CD4-positive, alpha-beta T cell (primary cell): ENCODE measurements around the gene SOHLH2. TPM values are rescaled to one million over a fixed set of nuclear protein-coding genes. Genes with fewer than 3 reads are reported as not detected.

Source experiments
- ATAC-seq: fragments of 200-7000 bp; cut with Tn5 transposase; one replicate; pipeline ENCODE4 v1.10.0; 2022; ENCODE audit warnings: mild to moderate bottlenecking; ENCODE audit not compliant: poor library complexity
- CTCF ChIA-PET: fragments of 350-600 bp; sonication (Branson Sonifier 250); formaldehyde crosslinking; loops from one replicate; lab custom pipeline; 2021; ENCODE audit warnings: antibody characterized with exemption, inconsistent platforms; lab: Charles Lee
- POLR2A ChIA-PET: fragments of 350-600 bp; sonication (Branson Sonifier 250); formaldehyde crosslinking; loops from one replicate; lab custom pipeline; 2021; ENCODE audit warnings: antibody characterized with exemption, inconsistent platforms; lab: Charles Lee
- DNase-seq, 14 experiments: peaks; one replicate each; pipeline ENCODE4 v3.0.0-alpha.2; 2013 to 2020; ENCODE audit warnings: mixed read lengths in 2 of 14
- H3K27ac ChIP-seq, 2 donors: one replicate each; pipeline versions ENCODE4 v1.5.1 to v1.7.0; 2013; ENCODE audit warnings: low read length in 2 of 2, low read depth in 1 of 2, mild to moderate bottlenecking in 1 of 2
- H3K27me3 ChIP-seq, 2 experiments: 1 replicate in 1 of 2; 2 replicates in 1 of 2; pipeline versions ENCODE4 v1.6.1 to v1.7.0; 2013; ENCODE audit warnings: low read length in 2 of 2, control low read depth in 1 of 2, mild to moderate bottlenecking in 1 of 2, moderate library complexity in 1 of 2; ENCODE audit not compliant: insufficient read depth in 2 of 2, control insufficient read depth in 1 of 2
- H3K36me3 ChIP-seq: one replicate; pipeline ENCODE4 v1.6.1; 2013; ENCODE audit warnings: low read length, control low read depth; ENCODE audit not compliant: insufficient read depth
- H3K4me1 ChIP-seq: one replicate; pipeline ENCODE4 v1.6.1; 2013; ENCODE audit warnings: low read length, control low read depth; ENCODE audit not compliant: insufficient read depth
- H3K4me3 ChIP-seq: one replicate; pipeline ENCODE4 v1.5.1; 2013; ENCODE audit warnings: mild to moderate bottlenecking, low read length, moderate library complexity
- H3K9me3 ChIP-seq, 2 experiments: 1 replicate in 1 of 2; 2 replicates in 1 of 2; pipeline versions ENCODE4 v1.6.1 to v1.7.0; 2013; ENCODE audit warnings: low read length in 2 of 2, mild to moderate bottlenecking in 2 of 2, control low read depth in 1 of 2, moderate library complexity in 1 of 2; ENCODE audit not compliant: control insufficient read depth in 1 of 2, insufficient read depth in 1 of 2
- H3K27ac Mint-ChIP-seq: one replicate; pipeline ENCODE4 v1.8.0; 2020; ENCODE audit warnings: mixed read lengths
- H3K27me3 Mint-ChIP-seq: one replicate; pipeline ENCODE4 v1.8.0; 2021; ENCODE audit warnings: mixed read lengths
- H3K36me3 Mint-ChIP-seq: one replicate; pipeline ENCODE4 v1.8.0; 2021; ENCODE audit warnings: low read depth, mixed read lengths
- H3K4me1 Mint-ChIP-seq: one replicate; pipeline ENCODE4 v1.8.0; 2021; ENCODE audit warnings: low read depth, mixed read lengths
- H3K4me3 Mint-ChIP-seq: one replicate; pipeline ENCODE4 v1.8.0; 2020; ENCODE audit warnings: mild to moderate bottlenecking, mixed read lengths
- H3K9me3 Mint-ChIP-seq: one replicate; pipeline ENCODE4 v1.8.0; 2020; ENCODE audit warnings: mixed read lengths
- CTCF ChIP-seq: fragments of 200-600 bp; IDR thresholded peaks from one replicate; pipeline ENCODE4 v1.8.0; 2022; ENCODE audit warnings: antibody characterized with exemption, mild to moderate bottlenecking
- intact Hi-C, 2 experiments: fragments of 100-400 bp; cut with DNase I in 1 of 2; cut with micrococcal nuclease in 1 of 2; formaldehyde crosslinking; loops; one replicate each; pipeline versions ENCODE4 v1.15.1 to v1.9.0; 2023 to 2025; cut with DNase I, micrococcal nuclease
- total RNA-seq, 174 experiments: library from RNA in 2 of 174; stranded (reverse) in 2 of 174; gene quantifications; one replicate each; pipeline ENCODE4 v1.2.3 and lab custom pipeline; 2021 to 2026

SOHLH2 gene
- total RNA-seq, 2 experiments from 2014 or later, result not detected

- Mint-ChIP-seq H3K36me3 (no peaks in the 10 kb centered on the region), H3K27ac (no peak overlapping the region), H3K4me3 (no peak overlapping the region), H3K4me1 (no peaks in the 10 kb centered on the region), H3K9me3 (peaks cover 5% of the 10 kb centered on the region), H3K27me3 (no peaks in the 10 kb centered on the region)
- no peak overlapping the region for H3K4me3 ChIP-seq
- no peaks in the 10 kb centered on the region for H3K36me3 ChIP-seq
- POLR2A ChIA-PET, result no interaction called here
- H3K4me1 ChIP-seq, result no peaks in the 10 kb centered on the region
- H3K9me3 ChIP-seq, result peaks cover 0 to 3% of the 10 kb centered on the region in 2 experiments
- H3K27ac ChIP-seq, result no peak overlapping the region
- CTCF ChIA-PET, result no interaction called here
- no peaks in the 10 kb centered on the region for H3K27me3 ChIP-seq
- ATAC-seq (no peak), DNase-seq (no peak)
- intact Hi-C loops, result no loop called here
- TF ChIP-seq CTCF, result no peak
Measured at GRCh38 chr13:36224730-36225129, 10.4 kb upstream of the SOHLH2 start.

DNA sequence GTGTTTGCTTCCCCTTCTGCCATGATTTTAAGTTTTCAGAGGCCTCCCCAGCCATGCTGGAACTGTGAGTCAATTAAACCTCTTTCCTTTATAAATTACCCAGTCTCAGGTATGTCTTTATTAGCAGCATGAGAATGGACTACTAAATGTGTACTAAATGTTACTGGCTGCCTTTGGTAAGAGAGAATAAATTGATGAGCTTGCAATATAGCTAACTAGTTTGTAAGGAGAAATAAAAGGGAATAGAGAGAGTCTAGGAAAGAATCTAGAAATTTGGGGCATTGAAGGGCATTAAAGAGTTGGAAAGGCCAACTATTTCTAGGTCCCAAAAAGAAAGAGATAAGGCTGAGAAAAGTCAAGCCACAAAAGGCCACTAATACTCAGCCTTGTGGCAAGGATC is 5.5 kb upstream of the SOHLH2 start:
- H3K4me1 Mint-ChIP-seq, result no peaks in the 10 kb centered on the region
- ChIA-PET POLR2A (no interaction called here), CTCF (no interaction called here)
- H3K27me3 Mint-ChIP-seq, result no peaks in the 10 kb centered on the region
- Histone ChIP-seq H3K4me1 (no peaks in the 10 kb centered on the region), H3K9me3 (peaks cover 0 to 7% of the 10 kb centered on the region in 2 experiments), H3K27ac (no peak overlapping the region), H3K4me3 (no peak overlapping the region), H3K36me3 (no peaks in the 10 kb centered on the region), H3K27me3 (no peaks in the 10 kb centered on the region)
- no peak overlapping the region for H3K27ac Mint-ChIP-seq
- TF ChIP-seq CTCF, result no peak
- no peak for ATAC-seq
- intact Hi-C loops, result no loop called here
- H3K36me3 Mint-ChIP-seq, result no peaks in the 10 kb centered on the region
- peaks cover 5% of the 10 kb centered on the region for H3K9me3 Mint-ChIP-seq
- no peak overlapping the region for H3K4me3 Mint-ChIP-seq
- DNase-seq, result no peak

- Mint-ChIP-seq H3K4me3 (no peak overlapping the region), H3K9me3 (no peaks in the 10 kb centered on the region), H3K36me3 (no peaks in the 10 kb centered on the region), H3K27me3 (no peaks in the 10 kb centered on the region), H3K27ac (no peak overlapping the region), H3K4me1 (no peaks in the 10 kb centered on the region)
- no peak overlapping the region for H3K27ac ChIP-seq
- no peaks in the 10 kb centered on the region for H3K27me3 ChIP-seq
- DNase-seq (no peak), ATAC-seq (no peak)
- H3K9me3 ChIP-seq, result peaks cover 0 to 23% of the 10 kb centered on the region in 2 experiments
- no peaks in the 10 kb centered on the region for H3K4me1 ChIP-seq
- intact Hi-C loops, result no loop called here
- no peaks in the 10 kb centered on the region for H3K36me3 ChIP-seq
- H3K4me3 ChIP-seq, result no peak overlapping the region
- no peak for TF ChIP-seq CTCF
- CTCF ChIA-PET, result no interaction called here
- POLR2A ChIA-PET, result no interaction called here
Measured at GRCh38 chr13:36217456-36217855, 3.1 kb upstream of the SOHLH2 start.
